SJSA1 (cell line): Measurements from ENCODE around the gene EXOC5. TPM values are rescaled to one million over a fixed set of nuclear protein-coding genes. Genes with fewer than 3 reads are reported as not detected.
"Not testable (repeated sequence)": the region's sequence is repeated elsewhere in the genome, so short reads cannot be mapped to it uniquely, and the experiment has no call there.

Experiments used
- DNase-seq, 2 experiments: peaks; one replicate each; pipeline ENCODE4 v3.0.0-alpha.2; 2015 to 2020; ENCODE audit warnings: low spot score in 2 of 2, low read depth in 1 of 2
- H3K27ac ChIP-seq: fragments of 250-450 bp; sonication (Bioruptor Pico); 2 replicates; pipeline ENCODE4 v1.5.1; 2020; ENCODE audit warnings: mild to moderate bottlenecking, moderate library complexity
- H3K27me3 ChIP-seq: fragments of 250-450 bp; sonication (Bioruptor Pico); replicated peaks from 2 replicates; pipeline ENCODE4 v1.5.1; 2020; ENCODE audit warnings: mild to moderate bottlenecking, moderate library complexity
- H3K36me3 ChIP-seq: fragments of 250-450 bp; sonication (Bioruptor Pico); 2 replicates; pipeline ENCODE4 v1.5.1; 2020; ENCODE audit warnings: mild to moderate bottlenecking
- H3K4me1 ChIP-seq: fragments of 250-450 bp; sonication (Bioruptor Pico); replicated peaks from 2 replicates; pipeline ENCODE4 v1.6.1; 2021; ENCODE audit warnings: mild to moderate bottlenecking
- H3K4me3 ChIP-seq: fragments of 250-450 bp; sonication (Bioruptor Pico); 2 replicates; pipeline ENCODE4 v1.5.1; 2020; ENCODE audit warnings: mild to moderate bottlenecking
- H3K9me3 ChIP-seq: fragments of 250-450 bp; sonication (Bioruptor Pico); replicated peaks from 2 replicates; pipeline ENCODE4 v1.5.1; 2020; ENCODE audit warnings: mild to moderate bottlenecking
- total RNA-seq: library from RNA; depleted of rRNA; stranded (reverse); fragments of >200 nt; shearing (Covaris generic); gene quantifications from 2 replicates; pipeline ENCODE4 v1.2.3, GENCODE V29; 2014

The EXOC5 gene
- total RNA-seq, 1 experiment from 2014 or later: 75.9 TPM

DNA sequence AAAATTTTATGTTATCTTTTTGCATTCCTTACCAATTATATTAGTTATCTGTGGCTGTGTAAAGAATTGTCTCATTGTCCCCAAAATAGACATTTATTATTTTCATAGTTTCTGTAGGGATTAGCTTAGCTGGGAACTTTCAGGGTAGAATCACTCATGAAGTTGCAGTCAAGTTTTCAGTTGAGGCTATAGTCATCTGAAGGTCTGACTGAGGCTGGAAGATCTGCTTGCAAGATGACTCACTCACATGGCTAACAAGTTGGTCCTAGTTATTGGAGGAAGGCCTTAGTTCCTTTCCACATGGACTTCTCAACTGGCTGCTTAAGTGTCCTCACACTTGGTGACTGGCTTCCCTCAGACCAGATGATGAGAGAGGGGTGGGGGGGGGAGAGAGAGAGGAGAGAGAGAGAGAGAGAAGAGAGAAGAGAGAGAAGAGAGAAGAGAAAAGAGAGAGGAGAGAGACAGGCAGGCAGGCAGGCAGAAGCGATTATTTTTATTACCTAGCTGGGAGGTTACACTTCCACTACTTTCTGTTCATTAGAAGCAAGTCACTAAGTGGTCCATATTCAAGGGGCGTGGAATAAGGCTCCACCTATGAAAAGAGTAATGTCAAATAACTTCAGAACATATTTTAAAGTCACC, 6.4 kb upstream of the EXOC5 start:
- Histone ChIP-seq H3K36me3 (peaks cover 19% of the 10 kb centered on the region), H3K9me3 (no peaks in the 10 kb centered on the region), H3K4me1 (no peaks in the 10 kb centered on the region), H3K27ac (no peak overlapping the region), H3K4me3 (no peak overlapping the region), H3K27me3 (no peaks in the 10 kb centered on the region)
- DNase-seq: no peak

DNA sequence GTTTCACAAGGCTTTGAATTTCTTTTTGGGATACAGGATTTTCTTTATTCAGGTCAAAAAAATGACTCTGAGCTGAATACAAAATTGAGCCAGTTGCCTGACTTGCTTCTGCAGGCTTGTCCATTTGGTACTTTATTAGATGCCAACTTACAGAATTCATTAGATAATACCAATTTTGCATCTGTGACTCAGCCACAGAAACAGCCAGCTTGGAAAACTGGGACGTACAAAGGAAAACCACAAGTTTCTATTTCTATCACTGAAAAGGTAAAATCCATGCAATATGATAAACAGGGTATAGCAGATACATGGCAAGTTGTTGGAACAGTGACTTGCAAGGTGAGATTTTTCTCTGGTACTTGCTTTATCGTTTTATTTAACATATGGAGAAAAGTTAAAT, 5.8 kb upstream of the EXOC5 start:
- H3K27ac ChIP-seq: no peak overlapping the region
- no peaks in the 10 kb centered on the region for H3K27me3 ChIP-seq
- H3K4me1 ChIP-seq: no peaks in the 10 kb centered on the region
- no peak for DNase-seq
- no peaks in the 10 kb centered on the region for H3K9me3 ChIP-seq
- peaks cover 19% of the 10 kb centered on the region for H3K36me3 ChIP-seq
- no peak overlapping the region for H3K4me3 ChIP-seq

DNA sequence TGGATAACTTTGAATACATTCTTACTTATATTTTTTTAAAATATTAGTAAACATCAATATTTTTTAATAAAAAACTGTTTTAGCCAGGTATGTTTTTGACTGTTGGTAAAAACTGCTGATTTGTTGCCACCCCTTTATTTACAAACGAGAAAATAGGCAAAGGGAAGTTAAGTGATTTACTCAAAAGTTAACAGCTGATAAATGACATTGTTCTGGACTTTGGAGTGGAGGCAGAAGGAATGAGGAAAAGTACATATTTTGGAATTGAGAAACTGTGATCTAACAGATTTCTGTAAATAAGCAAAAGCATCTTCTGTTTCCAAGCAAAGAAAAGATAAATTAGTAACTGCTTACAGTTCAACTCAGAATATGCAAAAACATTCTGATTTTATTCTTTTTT, 4.5 kb upstream of the EXOC5 start:
- no peak overlapping the region for H3K4me3 ChIP-seq
- H3K4me1 ChIP-seq: no peaks in the 10 kb centered on the region
- no peaks in the 10 kb centered on the region for H3K27me3 ChIP-seq
- no peak for DNase-seq
- H3K27ac ChIP-seq: no peak overlapping the region
- peaks cover 26% of the 10 kb centered on the region for H3K36me3 ChIP-seq
- H3K9me3 ChIP-seq: no peaks in the 10 kb centered on the region

DNA sequence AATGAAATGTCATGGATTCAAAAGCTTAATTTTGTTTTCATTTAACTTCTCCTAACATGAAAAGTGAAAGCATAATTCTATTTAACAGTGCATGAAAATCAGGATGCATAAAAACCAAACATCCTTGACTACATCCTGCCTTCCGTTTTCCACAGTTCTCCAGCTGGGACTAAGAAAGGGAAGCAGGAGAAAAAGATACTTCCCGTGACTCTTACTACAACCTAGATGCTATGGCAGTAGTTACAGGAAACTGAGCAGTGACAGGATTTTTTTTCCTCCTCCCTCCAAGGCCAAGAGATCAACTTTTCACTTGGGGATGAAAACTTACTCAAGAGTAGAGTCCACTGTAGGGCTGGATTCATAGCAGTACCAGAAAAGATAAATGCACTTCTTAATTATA, 2.6 kb downstream of the EXOC5 start:
- Histone ChIP-seq H3K4me1 (no peaks in the 10 kb centered on the region; the same call in 1 of the 2 replicates), H3K27ac (no peak overlapping the region), H3K36me3 (0 out of 2 replicates have a peak, but pooled peaks cover 10% of the 10 kb centered on the region), H3K9me3 (no peaks in the 10 kb centered on the region), H3K4me3 (no peak overlapping the region), H3K27me3 (no peaks in the 10 kb centered on the region)
- no peak for DNase-seq

DNA sequence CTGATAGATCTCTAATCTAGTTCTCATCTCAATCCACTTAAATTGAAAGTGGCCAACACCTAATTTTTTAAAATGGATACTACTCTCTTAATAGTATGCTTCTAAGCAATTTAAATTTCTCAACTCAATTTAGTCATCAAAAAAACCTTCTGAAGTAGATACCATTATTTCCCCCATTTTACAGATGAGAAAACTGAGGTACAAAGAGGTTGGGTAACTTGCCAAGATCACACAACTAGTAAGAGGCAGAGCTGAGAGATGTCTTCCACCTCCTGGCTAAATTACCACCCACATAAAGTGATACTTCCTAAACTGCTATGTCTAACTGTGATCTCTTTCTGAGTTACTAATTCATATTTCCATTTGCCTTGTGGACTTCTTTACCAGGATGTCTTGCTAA, 6.6 kb downstream of the EXOC5 start:
- peaks cover 10% of the 10 kb centered on the region for H3K36me3 ChIP-seq
- no peaks in the 10 kb centered on the region for H3K27me3 ChIP-seq
- no peak overlapping the region for H3K4me3 ChIP-seq
- no peak overlapping the region for H3K27ac ChIP-seq
- H3K4me1 ChIP-seq: no peaks in the 10 kb centered on the region; the same call in 1 of the 2 replicates
- H3K9me3 ChIP-seq: no peaks in the 10 kb centered on the region
- DNase-seq: no peak

DNA sequence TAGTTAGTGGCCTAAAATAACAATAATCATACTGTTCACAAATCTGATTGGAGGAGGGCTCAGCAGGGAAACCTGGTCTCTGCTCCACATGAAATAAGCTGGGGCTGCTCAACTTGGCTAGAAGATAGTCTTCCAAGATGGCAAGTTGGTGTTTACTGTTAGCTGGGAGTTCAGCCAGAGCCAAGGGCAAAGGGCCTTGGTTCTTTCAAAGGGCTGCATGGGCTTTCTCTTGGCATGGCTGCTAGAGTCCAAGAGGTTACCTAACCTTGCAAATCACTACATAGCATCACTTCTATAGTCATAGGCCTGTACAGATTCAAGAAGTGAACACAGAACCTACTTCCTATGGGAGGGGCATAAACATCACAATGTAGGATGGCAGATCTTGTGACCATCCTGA, 7.1 kb downstream of the EXOC5 start:
- Histone ChIP-seq H3K27ac (no peak overlapping the region), H3K27me3 (no peaks in the 10 kb centered on the region), H3K36me3 (peaks cover 10% of the 10 kb centered on the region), H3K4me3 (no peak overlapping the region), H3K4me1 (no peaks in the 10 kb centered on the region), H3K9me3 (no peaks in the 10 kb centered on the region)
- DNase-seq: no peak

DNA sequence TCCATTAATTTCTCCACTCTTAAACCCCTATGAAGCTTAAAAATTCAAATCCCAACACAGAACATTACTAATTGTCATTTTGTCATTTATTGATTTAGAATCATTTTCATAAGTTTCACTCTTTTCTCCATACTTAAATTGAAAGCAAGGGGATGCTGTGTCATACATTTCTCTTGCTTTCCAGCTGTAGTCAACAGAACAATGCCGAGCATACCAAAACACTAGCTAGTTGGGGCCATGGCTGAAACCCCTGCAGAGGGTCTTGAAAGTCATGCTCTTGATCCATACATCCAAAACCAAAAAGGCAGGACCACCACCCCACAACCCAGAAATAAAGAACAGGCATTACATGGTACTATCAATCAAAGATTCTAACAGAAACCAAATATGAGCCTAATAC, 9.0 kb downstream of the EXOC5 start:
- no peak overlapping the region for H3K27ac ChIP-seq
- no peaks in the 10 kb centered on the region for H3K4me1 ChIP-seq

DNA sequence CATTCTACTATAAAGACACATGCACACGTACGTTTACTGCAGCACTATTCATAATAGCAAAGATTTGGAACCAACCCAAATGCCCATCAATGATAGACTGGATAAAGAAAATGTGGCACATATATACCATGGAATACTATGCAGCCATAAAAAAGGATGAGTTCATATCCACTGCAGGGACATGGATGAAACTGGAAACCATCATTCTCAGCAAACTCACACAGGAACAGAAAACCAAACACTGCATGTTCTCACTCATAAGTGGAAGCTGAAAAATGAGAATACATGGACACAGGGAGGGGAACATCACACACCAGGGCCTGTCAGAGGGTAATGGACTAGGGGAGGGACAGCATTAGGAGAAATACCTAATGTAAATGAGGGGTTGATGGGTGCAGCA, 10.5 kb downstream of the EXOC5 start:
- not testable (repeated sequence) for H3K4me1 ChIP-seq, H3K4me3 ChIP-seq, DNase-seq, H3K27ac ChIP-seq, H3K27me3 ChIP-seq, H3K9me3 ChIP-seq
- peaks cover 12% of the 10 kb centered on the region for H3K36me3 ChIP-seq

More for the DNA sequence above, 9.0 kb downstream of the EXOC5 start:
- no peak for DNase-seq
- Histone ChIP-seq H3K9me3 (no peaks in the 10 kb centered on the region), H3K4me3 (no peak overlapping the region), H3K36me3 (peaks cover 12% of the 10 kb centered on the region), H3K27me3 (no peaks in the 10 kb centered on the region)

DNA sequence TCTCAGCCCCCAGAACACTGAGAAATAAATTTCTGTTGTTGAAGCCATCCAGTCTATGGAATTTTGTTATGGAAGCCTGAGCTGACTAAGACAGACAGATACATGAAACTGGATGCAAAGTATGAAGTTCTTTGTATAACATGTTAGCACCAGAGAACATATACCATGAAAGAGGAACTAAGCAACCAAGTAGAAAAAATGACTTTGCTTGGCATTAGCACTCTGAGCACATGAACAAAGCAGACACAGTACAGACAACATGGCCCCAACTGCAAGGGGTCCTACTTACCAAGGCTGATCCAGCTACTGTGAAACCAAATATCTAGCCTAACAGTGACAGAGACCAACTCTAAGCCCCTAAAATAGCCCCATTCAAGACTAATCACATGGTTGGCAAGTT, 13.8 kb downstream of the EXOC5 start:
- H3K27ac ChIP-seq: no peak overlapping the region
- no peak overlapping the region for H3K4me3 ChIP-seq
- H3K27me3 ChIP-seq: no peaks in the 10 kb centered on the region
- no peaks in the 10 kb centered on the region for H3K9me3 ChIP-seq
- H3K36me3 ChIP-seq: peaks cover 10% of the 10 kb centered on the region
- H3K4me1 ChIP-seq: no peaks in the 10 kb centered on the region
- no peak for DNase-seq

DNA sequence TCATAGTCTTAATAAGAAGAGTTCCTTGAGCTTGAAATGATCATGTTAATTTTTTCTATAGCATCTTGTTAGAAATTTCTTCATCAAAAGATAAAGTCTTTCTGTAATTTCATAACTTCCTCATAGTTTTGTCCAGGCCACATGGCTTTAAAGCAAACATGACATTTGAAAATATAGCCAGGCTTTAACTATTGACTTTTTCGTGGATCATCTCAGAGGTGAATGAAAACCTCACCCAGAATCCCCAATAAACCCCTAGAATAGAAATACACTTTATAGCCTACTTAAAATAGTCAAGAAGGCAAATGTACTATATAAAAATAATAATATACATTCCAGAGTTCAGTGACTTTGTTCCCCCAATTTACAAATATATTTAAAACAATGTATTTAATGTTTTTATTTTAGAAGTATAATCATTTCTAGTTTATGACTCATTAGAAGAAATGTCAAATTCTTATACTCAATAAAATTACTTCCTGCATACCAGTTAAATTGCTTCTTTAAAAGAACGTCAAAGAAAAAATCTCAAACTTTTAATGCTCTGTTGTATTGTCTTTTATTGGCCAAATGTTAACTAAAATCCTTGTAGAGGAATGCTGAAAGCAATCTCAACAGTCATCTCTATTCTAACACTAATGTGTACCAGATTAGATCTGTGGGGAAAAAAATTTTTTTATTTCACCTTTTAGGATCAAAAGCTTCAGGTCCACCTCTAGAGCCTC, 21.6 kb downstream of the EXOC5 start:
- Histone ChIP-seq H3K36me3 (peaks cover 16% of the 10 kb centered on the region), H3K4me3 (no peak overlapping the region), H3K27me3 (no peaks in the 10 kb centered on the region), H3K4me1 (no peaks in the 10 kb centered on the region), H3K9me3 (no peaks in the 10 kb centered on the region), H3K27ac (peak overlapping the region; percentile 26; the same call in 1 of the 2 replicates)
- DNase-seq: peak in 1 of 2 experiments; percentile 11

DNA sequence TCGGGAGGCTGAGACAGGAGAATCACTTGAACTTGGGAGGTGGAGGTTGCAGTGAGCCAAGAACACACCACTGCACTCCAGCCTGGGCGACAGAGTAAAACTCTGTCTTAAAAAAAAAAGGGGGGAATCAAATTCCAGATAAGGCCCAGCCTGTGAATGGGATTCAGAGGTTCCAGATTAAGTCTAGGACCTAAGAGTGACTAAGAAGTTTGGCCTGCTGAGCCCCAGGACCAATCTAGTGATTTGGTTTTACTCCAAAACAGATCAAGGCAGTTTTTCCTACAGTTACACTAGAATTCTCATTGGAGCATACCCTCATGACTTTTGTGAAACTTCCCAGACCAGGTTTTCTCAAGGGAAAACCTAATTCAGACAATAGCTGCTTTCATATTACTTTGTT, 22.8 kb downstream of the EXOC5 start:
- Histone ChIP-seq H3K4me1 (no peaks in the 10 kb centered on the region), H3K27ac (no peak overlapping the region), H3K27me3 (no peaks in the 10 kb centered on the region), H3K9me3 (no peaks in the 10 kb centered on the region), H3K36me3 (peaks cover 20% of the 10 kb centered on the region), H3K4me3 (no peak overlapping the region)
- DNase-seq: no peak

DNA sequence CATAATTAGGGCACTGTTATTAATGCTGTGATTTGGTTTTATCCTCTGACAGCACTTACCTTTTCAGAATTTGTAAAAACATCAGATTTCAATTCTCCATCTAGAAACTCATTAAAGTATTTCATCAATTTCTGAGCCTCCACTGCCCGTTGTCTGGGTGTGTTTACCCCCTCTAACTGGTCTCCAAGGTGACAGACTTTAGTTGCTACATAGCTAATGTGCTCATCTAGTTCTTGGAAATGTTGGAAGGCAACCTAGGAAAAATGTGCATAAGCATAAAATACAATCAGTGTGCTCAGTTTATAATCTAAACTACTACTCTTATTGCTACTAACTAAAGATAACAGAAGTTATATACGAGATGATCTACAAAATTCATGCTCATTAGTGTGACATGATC, 24.6 kb downstream of the EXOC5 start:
- Histone ChIP-seq H3K9me3 (no peaks in the 10 kb centered on the region), H3K4me3 (no peak overlapping the region), H3K4me1 (no peaks in the 10 kb centered on the region), H3K27ac (no peak overlapping the region), H3K27me3 (no peaks in the 10 kb centered on the region), H3K36me3 (peaks cover 20% of the 10 kb centered on the region)
- no peak for DNase-seq

DNA sequence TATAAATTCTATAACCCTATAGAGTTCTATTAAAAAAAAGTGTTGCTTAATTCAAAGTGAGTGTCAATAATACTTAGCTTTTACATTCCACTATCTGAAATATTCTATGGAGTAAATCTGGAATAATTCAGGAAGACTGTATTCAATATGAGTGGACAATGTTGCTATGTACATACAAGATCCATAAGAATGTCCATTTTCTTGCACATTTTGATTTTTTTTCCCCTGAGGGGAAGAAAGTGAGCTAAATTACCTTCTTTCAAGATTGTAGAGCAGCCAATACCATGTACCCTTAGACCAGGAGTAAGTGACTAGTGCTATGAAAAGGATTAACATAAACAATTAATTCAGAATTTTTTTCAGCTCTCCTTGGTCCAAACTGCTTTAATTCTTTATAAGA, 25.4 kb downstream of the EXOC5 start:
- Histone ChIP-seq H3K9me3 (no peaks in the 10 kb centered on the region), H3K4me3 (no peak overlapping the region), H3K27me3 (no peaks in the 10 kb centered on the region), H3K4me1 (no peaks in the 10 kb centered on the region), H3K36me3 (peaks cover 23% of the 10 kb centered on the region), H3K27ac (no peak overlapping the region)
- DNase-seq: no peak

DNA sequence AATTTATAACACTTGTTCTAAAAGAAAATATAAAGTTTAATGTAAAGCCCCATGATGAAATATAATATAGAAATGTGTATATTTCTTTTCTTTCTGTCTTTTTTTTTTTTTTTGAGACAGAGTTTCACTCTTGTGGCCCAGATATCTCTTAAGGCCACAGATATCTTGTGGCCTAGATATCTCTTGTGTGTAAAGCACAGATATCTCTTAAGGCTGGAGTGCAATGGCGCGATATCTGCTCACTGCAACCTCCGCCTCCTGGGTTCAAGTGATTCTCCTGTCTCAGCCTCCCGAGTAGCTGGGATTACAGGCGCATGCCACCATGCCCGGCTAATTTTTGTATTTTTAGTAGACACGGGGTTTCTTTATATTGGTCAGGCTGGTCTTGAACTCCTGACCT, 28.6 kb downstream of the EXOC5 start:
- H3K9me3 ChIP-seq, H3K27ac ChIP-seq, H3K4me3 ChIP-seq, DNase-seq, H3K4me1 ChIP-seq, H3K27me3 ChIP-seq: not testable (repeated sequence)
- peaks cover 27% of the 10 kb centered on the region for H3K36me3 ChIP-seq
